Measurements from ENCODE around the gene SAFB2.

- no peak for TF ChIP-seq USF2 (IDR thresholded peaks at IDR 0.05; ENCODE audit: low read depth, low read length)
- no peak for TF ChIP-seq USF2 (CRISPR knock-in tag; IDR thresholded peaks at IDR 0.05; ENCODE audit: borderline replicate concordance)
- no peak for TF ChIP-seq FOXP4 (CRISPR knock-in tag; IDR thresholded peaks at IDR 0.05)
- TF ChIP-seq ZNF570 (CRISPR knock-in tag; IDR thresholded peaks at IDR 0.05; ENCODE audit: borderline replicate concordance) = no peak
- TF ChIP-seq POLR2A (IDR thresholded peaks at IDR 0.05; ENCODE audit: insufficient read depth in 1 of 2, low read depth in 2 of 2, low read length in 2 of 2) = no peak
- no peak for TF ChIP-seq SIN3A (IDR thresholded peaks at IDR 0.05; ENCODE audit: borderline replicate concordance, low read depth, low read length)
- TF ChIP-seq CTCF (CRISPR knock-in tag; IDR thresholded peaks at IDR 0.05) = no peak
- no peak for TF ChIP-seq CENPBD1 (CRISPR knock-in tag; IDR thresholded peaks at IDR 0.05; ENCODE audit: borderline replicate concordance, low read depth)
- no peak for TF ChIP-seq CERS6 (CRISPR knock-in tag; IDR thresholded peaks at IDR 0.05)
- TF ChIP-seq RAD21 (CRISPR knock-in tag; IDR thresholded peaks at IDR 0.05) = no peak
- no peak for TF ChIP-seq MYC (CRISPR knock-in tag; IDR thresholded peaks at IDR 0.05; ENCODE audit: borderline replicate concordance)
Measured at GRCh38 chr19:5603626-5604025, 18.9 kb downstream of the SAFB2 start.
